Keratinocyte (primary cell): ENCODE data around the gene SUPT6H. TPM values are rescaled to one million over a fixed set of nuclear protein-coding genes. Genes with fewer than 3 reads are reported as not detected.

Experiments
- DNase-seq: peaks from one replicate; pipeline ENCODE4 v3.0.0-alpha.2; 2011; ENCODE audit warnings: low read depth, missing footprints, low spot score
- FAIRE-seq: peaks from 2 replicates; lab custom pipeline; 2011; peaks lifted over from hg19 to GRCh38; lab: Jason Lieb, UNC
- H2AFZ ChIP-seq: 2 replicates; pipeline ENCODE4 v1.6.0; 2012; ENCODE audit warnings: low read length, control low read depth, inconsistent platforms; ENCODE audit not compliant: control insufficient read depth
- H3K27ac ChIP-seq: 2 replicates; pipeline ENCODE4 v1.5.1; 2011; ENCODE audit warnings: low read length; ENCODE audit not compliant: control insufficient read depth, insufficient read depth
- H3K27me3 ChIP-seq: 3 replicates; pipeline ENCODE4 v1.6.0; 2011; ENCODE audit warnings: low read length; ENCODE audit not compliant: control insufficient read depth, insufficient read depth; ENCODE audit errors: extremely low read depth
- H3K36me3 ChIP-seq, 2 experiments: 2 replicates in 1 of 2; 3 replicates in 1 of 2; pipeline ENCODE4 v1.5.1; 2011; ENCODE audit warnings: low read length in 2 of 2, mild to moderate bottlenecking in 1 of 2; ENCODE audit not compliant: control insufficient read depth in 2 of 2, insufficient read depth in 2 of 2; ENCODE audit errors: extremely low read depth in 1 of 2
- H3K4me1 ChIP-seq: 3 replicates; pipeline ENCODE4 v1.5.1; 2011; ENCODE audit warnings: low read length; ENCODE audit not compliant: control insufficient read depth, insufficient read depth; ENCODE audit errors: extremely low read depth
- H3K4me2 ChIP-seq: 3 replicates; pipeline ENCODE4 v1.6.0; 2011; ENCODE audit warnings: low read depth, low read length; ENCODE audit not compliant: control insufficient read depth, insufficient read depth; ENCODE audit errors: extremely low read depth
- H3K4me3 ChIP-seq, 3 experiments: fragments of 200-600 bp in 1 of 3; sonication (generic) in 1 of 3; 2 replicates in 2 of 3; 3 replicates in 1 of 3; pipeline ENCODE4 v1.5.1; 2011 to 2016; ENCODE audit warnings: low read length in 3 of 3, mild to moderate bottlenecking in 3 of 3, control low read depth in 2 of 3, inconsistent platforms in 1 of 3, low read depth in 1 of 3, mixed read lengths in 1 of 3, mixed run types in 1 of 3, moderate library complexity in 1 of 3; ENCODE audit not compliant: control insufficient read depth in 2 of 3, insufficient read depth in 2 of 3; ENCODE audit errors: extremely low read depth in 1 of 3
- H3K79me2 ChIP-seq: 2 replicates; pipeline ENCODE4 v1.6.0; 2012; ENCODE audit warnings: low read length; ENCODE audit not compliant: control insufficient read depth, insufficient read depth
- H3K9ac ChIP-seq: 3 replicates; pipeline ENCODE4 v1.6.0; 2011; ENCODE audit warnings: low read length; ENCODE audit not compliant: control insufficient read depth, insufficient read depth; ENCODE audit errors: extremely low read depth
- H3K9me1 ChIP-seq: 3 replicates; pipeline ENCODE4 v1.6.0; 2011; ENCODE audit warnings: low read length; ENCODE audit not compliant: control insufficient read depth, insufficient read depth; ENCODE audit errors: extremely low read depth
- H3K9me3 ChIP-seq: 2 replicates; pipeline ENCODE4 v1.5.1; 2012; ENCODE audit warnings: low read depth, low read length; ENCODE audit not compliant: control insufficient read depth
- H4K20me1 ChIP-seq: 3 replicates; pipeline ENCODE4 v1.6.0; 2011; ENCODE audit warnings: low read length; ENCODE audit not compliant: control insufficient read depth, insufficient read depth; ENCODE audit errors: extremely low read depth
- EZH2 ChIP-seq: IDR thresholded peaks from one replicate; pipeline ENCODE4 v1.6.1; 2012; ENCODE audit warnings: inconsistent platforms, mild to moderate bottlenecking, low read length, moderate library complexity
- dilution Hi-C: fragments of 300-500 bp; cut with MboI; formaldehyde crosslinking; loops from one replicate; pipeline ENCODE4 v1.7.0; 2020; ENCODE audit warnings: low sequenced_read_pairs; ENCODE audit not compliant: extremely low pct_ligation_motif_present
- polyA minus RNA-seq, 3 experiments: library from RNA; depleted of rRNA, polyadenylated mRNA; stranded (reverse); fragments of >200 nt; gene quantifications; 1 replicate in 1 of 3; 2 replicates in 1 of 3; 3 replicates in 1 of 3; pipeline ENCODE4 v1.2.3, GENCODE V29; 2011
- polyA plus RNA-seq, 5 experiments: library from polyadenylated mRNA; depleted of rRNA in 3 of 5; stranded (reverse) in 3 of 5; stranded (forward) in 1 of 5; unstranded in 1 of 5; fragments of >200 nt; gene quantifications; 1 replicate in 1 of 5; 2 replicates in 3 of 5; 3 replicates in 1 of 5; pipeline versions ENCODE4 v1.2.1 to v1.2.3, GENCODE V29; 2011 to 2012; ENCODE audit warnings: missing spikeins in 2 of 5, low read depth in 1 of 5, low replicate concordance in 1 of 5
- TF ChIP-seq, protein P1 (sequence below), 3 experiments: IDR thresholded peaks in 1 of 3; conservative IDR thresholded peaks in 1 of 3; optimal IDR thresholded peaks in 1 of 3; 2 replicates in 2 of 3; 3 replicates in 1 of 3; pipeline versions ENCODE3 to v1.5.1; 2011; ENCODE audit warnings: low read length in 3 of 3, mild to moderate bottlenecking in 3 of 3, moderate library complexity in 2 of 3, control low read depth in 1 of 3, inconsistent platforms in 1 of 3; ENCODE audit not compliant: insufficient read depth in 2 of 3; ENCODE audit errors: extremely low read depth in 1 of 3

The SUPT6H gene
- polyA plus RNA-seq (27.3 to 33.1 TPM (median 32.1 TPM) in 3 replicates), polyA minus RNA-seq (51.3 to 115 TPM (median 60.7 TPM) in 3 replicates)
- polyA plus RNA-seq (2011; ENCODE audit: low read depth), result 73.2 TPM
- polyA plus RNA-seq (2011; cell fraction: cytosol; rRNA removed), result 22.0 and 25.6 TPM in 2 replicates
- 90.1 and 96.3 TPM in 2 replicates for polyA plus RNA-seq (2011; cell fraction: nucleus; rRNA removed)
- polyA plus RNA-seq (2012; ENCODE audit: low replicate concordance), result 25.9 and 45.9 TPM in 2 replicates
- polyA minus RNA-seq (2011; cell fraction: cytosol; rRNA and poly(A)+ RNA removed), result 16.5 TPM
- 77.3 and 86.8 TPM in 2 replicates for polyA minus RNA-seq (2011; cell fraction: nucleus; rRNA and poly(A)+ RNA removed)

- peak within 1 kb of the TSS; percentile 53 to 93 (median 78) for H3K4me3 ChIP-seq
- no peaks in the 10 kb centered on the region for H4K20me1 ChIP-seq
- peaks cover 19% of the 10 kb centered on the region for H3K4me1 ChIP-seq
- FAIRE-seq (no peak), DNase-seq (no peak)
- H3K4me2 ChIP-seq, result peak within 1 kb of the TSS; percentile 99
- H3K79me2 ChIP-seq, result peaks cover 83% of the 10 kb centered on the region
- peak within 1 kb of the TSS; percentile 93 for H3K27ac ChIP-seq
- no peak for TF ChIP-seq EZH2
- dilution Hi-C loops, result no loop called here
- peaks cover 4 to 5% of the 10 kb centered on the region in 2 experiments for H3K36me3 ChIP-seq
- peak within 1 kb of the TSS; percentile 85 for H2AFZ ChIP-seq
- H3K27me3 ChIP-seq, result no peaks in the 10 kb centered on the region
- H3K9ac ChIP-seq, result peak within 1 kb of the TSS; percentile 96
- H3K9me1 ChIP-seq, result no peaks in the 10 kb centered on the region
- H3K9me3 ChIP-seq, result no peaks in the 10 kb centered on the region
These were observed at the start of gene SUPT6H, which contains the start of gene SDF2 for GRCh38 chr17:28661635-28662526. Gene SUPT6H, plus strand, starts transcription at chr17:28662205. Its CDS starts 11,197 bp downstream, at chr17:28673402. Gene SDF2, minus strand, starts transcription at chr17:28661906. Its CDS starts 30 bp downstream, at chr17:28661876.

GRCh38 chr17:28612531-28612930 is 49.5 kb upstream of the SUPT6H start:
- no peaks in the 10 kb centered on the region for H3K9me1 ChIP-seq
- dilution Hi-C loops, result no loop called here
- H3K36me3 ChIP-seq, result peaks cover 42 to 47% of the 10 kb centered on the region in 2 experiments
- no peak for FAIRE-seq
- no peaks in the 10 kb centered on the region for H4K20me1 ChIP-seq
- H3K4me2 ChIP-seq, result no peak overlapping the region
- no peaks in the 10 kb centered on the region for H3K27me3 ChIP-seq
- H2AFZ ChIP-seq, result no peak overlapping the region
- TF ChIP-seq EZH2, result no peak
- TF ChIP-seq, protein P1, sequence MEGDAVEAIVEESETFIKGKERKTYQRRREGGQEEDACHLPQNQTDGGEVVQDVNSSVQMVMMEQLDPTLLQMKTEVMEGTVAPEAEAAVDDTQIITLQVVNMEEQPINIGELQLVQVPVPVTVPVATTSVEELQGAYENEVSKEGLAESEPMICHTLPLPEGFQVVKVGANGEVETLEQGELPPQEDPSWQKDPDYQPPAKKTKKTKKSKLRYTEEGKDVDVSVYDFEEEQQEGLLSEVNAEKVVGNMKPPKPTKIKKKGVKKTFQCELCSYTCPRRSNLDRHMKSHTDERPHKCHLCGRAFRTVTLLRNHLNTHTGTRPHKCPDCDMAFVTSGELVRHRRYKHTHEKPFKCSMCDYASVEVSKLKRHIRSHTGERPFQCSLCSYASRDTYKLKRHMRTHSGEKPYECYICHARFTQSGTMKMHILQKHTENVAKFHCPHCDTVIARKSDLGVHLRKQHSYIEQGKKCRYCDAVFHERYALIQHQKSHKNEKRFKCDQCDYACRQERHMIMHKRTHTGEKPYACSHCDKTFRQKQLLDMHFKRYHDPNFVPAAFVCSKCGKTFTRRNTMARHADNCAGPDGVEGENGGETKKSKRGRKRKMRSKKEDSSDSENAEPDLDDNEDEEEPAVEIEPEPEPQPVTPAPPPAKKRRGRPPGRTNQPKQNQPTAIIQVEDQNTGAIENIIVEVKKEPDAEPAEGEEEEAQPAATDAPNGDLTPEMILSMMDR (optimal IDR thresholded peaks at IDR 0.05 in 1 of 3, IDR thresholded peaks at IDR 0.05 in 1 of 3, conservative IDR thresholded peaks at IDR 0.05 in 1 of 3; ENCODE audit: extremely low read depth in 1 of 3, insufficient read depth in 2 of 3, low read length in 3 of 3), result no peak
- DNase-seq, result no peak
- no peak overlapping the region for H3K9ac ChIP-seq
- no peaks in the 10 kb centered on the region for H3K79me2 ChIP-seq
- no peak overlapping the region for H3K4me3 ChIP-seq
- no peak overlapping the region for H3K27ac ChIP-seq
- H3K9me3 ChIP-seq, result no peaks in the 10 kb centered on the region
- H3K4me1 ChIP-seq, result no peaks in the 10 kb centered on the region
